ENCODE data around the gene MAP10.

The MAP10 gene

GRCh38 chr1:232792949-232793348 lies 12.3 kb upstream of the MAP10 start:
- Histone ChIP-seq H3K36me3 (ENCODE audit: insufficient read depth, low read length) (no peaks in the 10 kb centered on the region), H3K4me1 (ENCODE audit: insufficient read depth, low read length) (peaks cover 20% of the 10 kb centered on the region), H3K27ac (ENCODE audit: low read length) (no peak overlapping the region), H3K79me2 (ENCODE audit: insufficient read depth, low read length) (no peaks in the 10 kb centered on the region), H3K9me3 (ENCODE audit: insufficient read depth, low read length, severe bottlenecking) (no peaks in the 10 kb centered on the region), H3K4me2 (ENCODE audit: insufficient read depth, low read length) (peak overlapping the region; percentile 43; the same call in 1 of the 2 replicates), H3K4me3 (ENCODE audit: low read depth in 1 of 2, low read length in 2 of 2) (no peak overlapping the region), H3K9ac (ENCODE audit: low read depth, low read length) (no peak overlapping the region), H3K27me3 (ENCODE audit: insufficient read depth, low read length, poor library complexity) (no peaks in the 10 kb centered on the region), H2AFZ (ENCODE audit: low read depth, low read length) (peak overlapping the region; percentile 74; the same call in 1 of the 2 replicates), H4K20me1 (ENCODE audit: insufficient read depth, low read length) (no peaks in the 10 kb centered on the region)
- DNase-seq (no peak), ATAC-seq (ENCODE audit: insufficient read depth, low read depth) (no peak)
- no peak for TF ChIP-seq EZH2 (IDR thresholded peaks at IDR 0.05; ENCODE audit: borderline replicate concordance, low read depth, low read length, severe bottlenecking)
- TF ChIP-seq CTCF (IDR thresholded peaks at IDR 0.05; ENCODE audit: borderline replicate concordance, extremely low read depth, low read length, poor library complexity, severe bottlenecking) = no peak

GRCh38 chr1:232793944-232794343 lies 11.3 kb upstream of the MAP10 start:
- H3K9ac ChIP-seq (ENCODE audit: low read depth, low read length) = peak overlapping the region; percentile 17; the same call in 1 of the 2 replicates
- no peaks in the 10 kb centered on the region for H3K27me3 ChIP-seq (ENCODE audit: insufficient read depth, low read length, poor library complexity)
- ATAC-seq (ENCODE audit: insufficient read depth, low read depth) (peak; percentile 99), DNase-seq (peak; percentile 73)
- peak overlapping the region; percentile 74 for H2AFZ ChIP-seq (ENCODE audit: low read depth, low read length)
- no peaks in the 10 kb centered on the region for H3K9me3 ChIP-seq (ENCODE audit: insufficient read depth, low read length, severe bottlenecking)
- peaks cover 20% of the 10 kb centered on the region for H3K4me1 ChIP-seq (ENCODE audit: insufficient read depth, low read length)
- peak overlapping the region; percentile 55 for H3K27ac ChIP-seq (ENCODE audit: low read length)
- TF ChIP-seq CTCF (IDR thresholded peaks at IDR 0.05; ENCODE audit: borderline replicate concordance, extremely low read depth, low read length, poor library complexity, severe bottlenecking) = peak; percentile 74
- TF ChIP-seq EZH2 (IDR thresholded peaks at IDR 0.05; ENCODE audit: borderline replicate concordance, low read depth, low read length, severe bottlenecking) = no peak
- no peaks in the 10 kb centered on the region for H4K20me1 ChIP-seq (ENCODE audit: insufficient read depth, low read length)
- H3K79me2 ChIP-seq (ENCODE audit: insufficient read depth, low read length) = no peaks in the 10 kb centered on the region
- H3K4me3 ChIP-seq (ENCODE audit: low read depth in 1 of 2, low read length in 2 of 2) = 0 out of 4 replicates have a peak overlapping the region, but pooled peaks of 1 of the 2 experiments have one; percentile 11
- peak overlapping the region; percentile 43 for H3K4me2 ChIP-seq (ENCODE audit: insufficient read depth, low read length)
- H3K36me3 ChIP-seq (ENCODE audit: insufficient read depth, low read length) = no peaks in the 10 kb centered on the region

- ATAC-seq (ENCODE audit: insufficient read depth, low read depth) = no peak
- Histone ChIP-seq H3K27me3 (ENCODE audit: insufficient read depth, low read length, poor library complexity) (no peaks in the 10 kb centered on the region), H4K20me1 (ENCODE audit: insufficient read depth, low read length) (no peaks in the 10 kb centered on the region), H3K27ac (ENCODE audit: low read length) (no peak overlapping the region), H3K4me2 (ENCODE audit: insufficient read depth, low read length) (no peak overlapping the region), H3K79me2 (ENCODE audit: insufficient read depth, low read length) (no peaks in the 10 kb centered on the region), H3K9me3 (ENCODE audit: insufficient read depth, low read length, severe bottlenecking) (no peaks in the 10 kb centered on the region), H2AFZ (ENCODE audit: low read depth, low read length) (0 out of 2 replicates have a peak overlapping the region, but pooled peaks have one; percentile 15), H3K36me3 (ENCODE audit: insufficient read depth, low read length) (no peaks in the 10 kb centered on the region), H3K4me1 (ENCODE audit: insufficient read depth, low read length) (peaks cover 20% of the 10 kb centered on the region), H3K9ac (ENCODE audit: low read depth, low read length) (no peak overlapping the region), H3K4me3 (ENCODE audit: low read depth in 1 of 2, low read length in 2 of 2) (no peak overlapping the region)
- no peak for TF ChIP-seq EZH2 (IDR thresholded peaks at IDR 0.05; ENCODE audit: borderline replicate concordance, low read depth, low read length, severe bottlenecking)
- TF ChIP-seq CTCF (IDR thresholded peaks at IDR 0.05; ENCODE audit: borderline replicate concordance, extremely low read depth, low read length, poor library complexity, severe bottlenecking) = no peak
- no peak for DNase-seq
Measured at GRCh38 chr1:232795497-232796053, 9.6 kb upstream of the MAP10 start.

All from DND-41 (cell line).